GM20000 (cell line): ENCODE measurements around the gene MIAT.

Experiments
- DNase-seq: peaks from one replicate; pipeline ENCODE4 v3.0.0; 2012; ENCODE audit warnings: low spot score
- CTCF ChIP-seq: IDR thresholded peaks from 2 replicates; pipeline ENCODE4 v1.5.1; 2012; ENCODE audit warnings: mild to moderate bottlenecking, control low read depth; ENCODE audit errors: extremely low read depth, missing control alignments

Gene MIAT

GRCh38 chr22:26614322-26614721, 43.1 kb upstream of the MIAT start:
- DNase-seq, result no peak
- TF ChIP-seq CTCF, result no peak

DNA sequence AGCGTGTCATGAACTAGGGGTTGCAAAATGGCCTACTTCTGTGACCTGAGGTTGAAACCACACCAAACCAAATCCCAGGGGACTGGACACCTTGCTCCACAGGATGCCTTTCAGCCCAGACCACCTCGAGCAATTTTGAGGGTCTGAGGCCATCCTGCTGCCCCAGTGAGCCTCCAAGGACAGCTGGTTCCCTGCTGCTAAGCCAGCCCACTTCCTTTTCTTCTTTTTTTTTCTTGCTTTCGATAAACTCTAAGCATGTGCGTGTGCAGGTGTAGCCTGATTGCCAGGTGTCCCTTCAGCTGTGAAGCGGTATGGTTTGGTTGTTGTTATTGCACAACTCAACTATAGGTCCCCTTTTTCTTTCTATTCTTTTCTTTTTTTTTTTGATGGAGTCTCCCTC, 42.2 kb upstream of the MIAT start:
- DNase-seq, result peak; percentile 57

DNA sequence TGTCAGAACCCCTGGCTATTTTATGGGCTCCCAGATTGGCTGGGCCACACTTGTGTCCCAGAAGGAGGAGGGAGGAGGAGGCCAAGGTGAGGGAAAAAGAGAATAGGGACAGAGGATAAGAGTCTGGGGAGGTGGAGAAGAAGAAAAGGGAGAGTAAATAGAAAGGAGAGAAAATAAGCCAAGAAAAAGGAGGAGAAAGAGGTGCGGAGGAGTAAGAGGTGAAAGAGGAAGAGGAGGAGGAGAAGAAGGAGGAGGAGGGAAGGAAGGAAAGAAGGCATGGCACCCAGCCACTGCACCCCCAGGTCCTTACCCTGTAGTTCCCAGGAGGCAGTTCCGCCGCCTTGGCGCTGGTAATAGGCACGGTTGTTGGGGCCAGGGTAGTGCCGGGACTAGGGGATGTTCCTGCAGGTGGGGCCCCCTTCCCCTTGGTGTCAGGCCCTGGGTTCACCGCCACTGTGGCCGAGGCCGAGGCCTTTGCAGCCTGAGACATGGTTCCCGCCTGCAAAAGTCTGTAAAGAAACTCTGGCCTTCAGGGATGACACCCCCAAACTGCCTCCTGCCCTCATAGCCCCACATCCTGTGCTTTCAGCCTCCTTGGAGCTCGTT, 41.5 kb upstream of the MIAT start:
- no peak for TF ChIP-seq CTCF
- no peak for DNase-seq

More for the DNA sequence above, 42.2 kb upstream of the MIAT start:
- no peak for TF ChIP-seq CTCF

DNA sequence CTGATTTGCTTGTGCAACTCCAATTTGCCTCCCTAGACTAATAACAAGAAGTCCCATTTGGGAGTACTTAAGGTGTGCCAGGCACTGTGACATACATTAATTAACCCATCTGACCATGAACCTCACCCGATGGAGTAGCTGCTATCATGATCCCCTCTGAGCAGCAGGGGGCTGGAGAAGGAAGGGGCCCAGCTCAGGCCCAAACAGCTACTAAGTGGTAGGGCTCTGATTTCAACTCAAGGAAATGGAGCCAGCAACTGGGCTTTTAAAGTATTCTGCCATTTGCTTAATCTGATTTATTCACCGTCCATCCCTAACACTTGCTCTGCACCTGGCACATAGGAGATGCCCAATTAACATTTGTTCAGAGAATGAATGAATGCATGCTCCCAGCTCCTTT, 40.7 kb upstream of the MIAT start:
- no peak for TF ChIP-seq CTCF
- DNase-seq, result no peak

DNA sequence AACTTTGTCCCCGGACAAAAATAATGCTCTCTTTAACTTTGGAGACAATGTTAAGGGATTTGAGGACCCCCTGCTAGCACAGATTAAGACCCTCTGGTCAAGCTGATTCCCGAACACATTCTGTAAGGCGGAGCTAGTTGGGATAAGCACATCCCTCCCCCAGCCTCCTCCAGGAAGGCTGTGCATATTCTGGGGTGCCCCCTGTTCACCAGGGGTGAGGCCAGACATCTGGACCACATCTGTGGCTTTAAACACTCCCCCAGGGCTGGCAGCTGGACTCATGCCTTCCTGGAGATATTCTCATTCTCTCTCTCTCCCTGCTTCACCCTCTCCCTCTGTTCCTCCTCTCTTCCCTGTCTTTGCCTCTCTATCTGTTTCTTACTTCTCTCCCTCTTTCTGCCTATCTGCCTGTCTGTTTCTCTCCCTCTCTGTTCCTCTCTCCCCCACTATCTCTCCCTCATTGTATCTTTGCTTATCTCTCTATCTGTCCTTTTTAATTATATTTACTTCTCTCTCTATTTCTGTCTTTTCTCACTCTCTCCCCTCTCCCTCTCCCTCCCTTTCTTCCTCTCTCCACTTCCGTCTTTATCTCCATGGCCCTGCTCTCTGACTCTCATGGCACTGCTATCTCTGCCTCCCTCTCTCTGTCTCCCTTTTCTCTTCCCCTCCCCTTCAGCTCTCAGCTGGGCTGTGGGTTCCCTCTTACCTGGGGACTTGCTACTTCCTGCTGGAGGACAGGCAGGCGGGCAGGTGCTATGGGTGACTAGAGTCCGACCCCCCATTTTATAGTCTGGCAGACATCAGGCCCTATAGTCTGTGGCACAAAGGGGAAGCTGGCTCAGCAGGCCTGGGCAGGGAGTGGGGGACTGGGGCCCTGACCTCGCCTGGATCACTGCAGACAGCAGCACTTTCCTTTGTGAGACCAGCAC, 39.9 kb upstream of the MIAT start, which contains the start of gene CRYBB1:
CRYBB1 (minus strand) TSS at position 757 of the 929 bp plus-strand sequence. CDS start 1,708 bp downstream, outside the sequence.
- no peak for DNase-seq
- TF ChIP-seq CTCF, result no peak

GRCh38 chr22:26618455-26618854, 38.9 kb upstream of the MIAT start:
- TF ChIP-seq CTCF, result no peak
- DNase-seq, result no peak

DNA sequence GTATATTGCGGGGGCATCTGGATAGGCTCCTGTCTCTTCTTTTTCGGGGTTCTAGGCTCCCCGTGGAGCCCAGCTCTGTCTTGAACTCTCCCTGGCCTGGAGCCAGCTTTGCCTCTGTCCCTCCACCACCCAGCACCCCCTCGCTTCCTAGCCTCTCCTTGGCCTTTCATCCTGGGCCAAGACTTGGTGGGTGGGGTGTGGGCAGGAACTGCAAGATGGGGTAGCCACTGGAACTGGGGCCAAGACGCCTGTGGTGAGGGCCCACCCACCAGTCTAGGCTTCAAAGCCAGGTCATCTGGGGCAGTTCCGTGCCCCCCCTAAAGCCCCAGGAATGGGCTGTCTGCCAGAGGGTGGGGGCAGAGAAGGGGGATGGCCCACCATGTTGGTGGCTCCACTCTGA, 37.9 kb upstream of the MIAT start:
- DNase-seq, result no peak
- no peak for TF ChIP-seq CTCF
